H9 (cell line): Measurements from ENCODE around the gene LRCH1. TPM values are rescaled to one million over a fixed set of nuclear protein-coding genes. Genes with fewer than 3 reads are reported as not detected.

ENCODE experiments used
- DNase-seq: peaks from one replicate; pipeline ENCODE4 v3.0.0-alpha.2; 2017
- H2AFZ ChIP-seq: one replicate; pipeline ENCODE4 v1.6.1; 2013; ENCODE audit warnings: mild to moderate bottlenecking, low read length, control low read depth, moderate library complexity
- H2AK5ac ChIP-seq: 2 replicates; pipeline ENCODE4 v1.6.1; 2013; ENCODE audit warnings: low read length, control low read depth, mixed read lengths; ENCODE audit not compliant: insufficient read length
- H2BK120ac ChIP-seq: one replicate; pipeline ENCODE4 v1.6.1; 2013; ENCODE audit warnings: low read depth, mild to moderate bottlenecking, low read length, control low read depth, inconsistent platforms; ENCODE audit not compliant: poor library complexity, severe bottlenecking
- H2BK12ac ChIP-seq: 2 replicates; pipeline ENCODE4 v1.6.1; 2013; ENCODE audit warnings: low read length, control low read depth, mixed read lengths, low read depth; ENCODE audit not compliant: insufficient read length
- H2BK15ac ChIP-seq: 2 replicates; pipeline ENCODE4 v1.6.1; 2013; ENCODE audit warnings: low read depth, low read length, control low read depth
- H2BK20ac ChIP-seq: one replicate; pipeline ENCODE4 v1.6.1; 2013; ENCODE audit warnings: low read depth, mild to moderate bottlenecking, low read length, control low read depth, inconsistent platforms; ENCODE audit not compliant: poor library complexity, severe bottlenecking
- H2BK5ac ChIP-seq: 2 replicates; pipeline ENCODE4 v1.6.1; 2013; ENCODE audit warnings: low read length, control low read depth, mixed read lengths; ENCODE audit not compliant: insufficient read length
- H3K14ac ChIP-seq: 2 replicates; pipeline ENCODE4 v1.6.1; 2013; ENCODE audit warnings: low read length, control low read depth; ENCODE audit not compliant: insufficient read depth
- H3K18ac ChIP-seq: 2 replicates; pipeline ENCODE4 v1.6.1; 2013; ENCODE audit warnings: low read depth, mild to moderate bottlenecking, mixed read lengths, low read length, control low read depth; ENCODE audit not compliant: insufficient read length
- H3K23ac ChIP-seq: 2 replicates; pipeline ENCODE4 v1.6.1; 2013; ENCODE audit warnings: low read length, control low read depth, mixed read lengths, low read depth; ENCODE audit not compliant: insufficient read length
- H3K23me2 ChIP-seq: 2 replicates; pipeline ENCODE4 v1.6.1; 2013; ENCODE audit warnings: low read depth, mild to moderate bottlenecking, mixed read lengths, low read length, control low read depth; ENCODE audit not compliant: insufficient read length, poor library complexity, severe bottlenecking
- H3K27ac ChIP-seq: 2 replicates; pipeline ENCODE4 v1.5.1; 2013; ENCODE audit warnings: low read length, control low read depth, mixed read lengths, low read depth; ENCODE audit not compliant: insufficient read length
- H3K27me3 ChIP-seq: 2 replicates; pipeline ENCODE4 v1.6.1; 2013; ENCODE audit warnings: low read length, control low read depth, inconsistent platforms; ENCODE audit not compliant: insufficient read depth
- H3K4ac ChIP-seq: 2 replicates; pipeline ENCODE4 v1.6.1; 2013; ENCODE audit warnings: low read depth, mild to moderate bottlenecking, control low read depth, inconsistent platforms, low read length, moderate library complexity
- H3K4me1 ChIP-seq: 2 replicates; pipeline ENCODE4 v1.6.1; 2013; ENCODE audit warnings: low read length, control low read depth, inconsistent platforms; ENCODE audit not compliant: insufficient read depth
- H3K4me2 ChIP-seq: 2 replicates; pipeline ENCODE4 v1.6.1; 2013; ENCODE audit warnings: low read length, control low read depth, mixed read lengths; ENCODE audit not compliant: insufficient read length, insufficient read depth
- H3K56ac ChIP-seq: 2 replicates; pipeline ENCODE4 v1.6.1; 2013; ENCODE audit warnings: low read depth, mild to moderate bottlenecking, mixed read lengths, low read length, control low read depth; ENCODE audit not compliant: insufficient read length
- H3K79me1 ChIP-seq: 2 replicates; pipeline ENCODE4 v1.6.1; 2013; ENCODE audit warnings: low read depth, mild to moderate bottlenecking, moderate library complexity, low read length, control low read depth, inconsistent platforms; ENCODE audit not compliant: insufficient read depth, poor library complexity, severe bottlenecking
- H3K79me2 ChIP-seq: 2 replicates; pipeline ENCODE4 v1.6.1; 2013; ENCODE audit warnings: low read length, control low read depth, inconsistent platforms; ENCODE audit not compliant: insufficient read depth
- H3K9ac ChIP-seq: 2 replicates; pipeline ENCODE4 v1.6.1; 2013; ENCODE audit warnings: low read length, control low read depth, mixed read lengths; ENCODE audit not compliant: insufficient read length; ENCODE audit errors: extremely low read depth
- H3K9me3 ChIP-seq: one replicate; pipeline ENCODE4 v1.6.1; 2013; ENCODE audit warnings: low read depth, low read length, inconsistent platforms; ENCODE audit not compliant: control insufficient read depth
- H3T11ph ChIP-seq: one replicate; pipeline ENCODE4 v1.6.1; 2013; ENCODE audit warnings: mild to moderate bottlenecking, low read length, control low read depth, inconsistent platforms
- H4K20me1 ChIP-seq: one replicate; pipeline ENCODE4 v1.6.1; 2013; ENCODE audit not compliant: control insufficient read depth, insufficient read length, insufficient read depth
- H4K5ac ChIP-seq: 2 replicates; pipeline ENCODE4 v1.6.1; 2013; ENCODE audit warnings: low read depth, mild to moderate bottlenecking, mixed read lengths, low read length, control low read depth; ENCODE audit not compliant: insufficient read length
- H4K8ac ChIP-seq: replicated peaks from 2 replicates; pipeline ENCODE4 v1.6.1; 2013; ENCODE audit warnings: low read length, control low read depth, mixed read lengths, low read depth; ENCODE audit not compliant: insufficient read length
- H4K91ac ChIP-seq: 2 replicates; pipeline ENCODE4 v1.6.1; 2013; ENCODE audit warnings: low read depth, mild to moderate bottlenecking, moderate library complexity, mixed read lengths, low read length, control low read depth; ENCODE audit not compliant: insufficient read length
- H3K27ac Mint-ChIP-seq, 3 experiments: 2 replicates in 2 of 3; 3 replicates in 1 of 3; pipeline ENCODE4 v1.8.0; 2020 to 2021; ENCODE audit warnings: mixed read lengths in 3 of 3, mild to moderate bottlenecking in 1 of 3, moderate library complexity in 1 of 3
- H3K27me3 Mint-ChIP-seq: 2 replicates; pipeline ENCODE4 v1.8.0; 2021; ENCODE audit warnings: low read depth, mild to moderate bottlenecking, moderate library complexity, mixed read lengths
- H3K36me3 Mint-ChIP-seq, 3 experiments: 2 replicates in 2 of 3; 3 replicates in 1 of 3; pipeline ENCODE4 v1.8.0; 2020 to 2021; ENCODE audit warnings: low read depth in 3 of 3, mixed read lengths in 3 of 3; ENCODE audit not compliant: insufficient read depth in 1 of 3
- H3K4me1 Mint-ChIP-seq, 2 experiments: 2 replicates each; pipeline ENCODE4 v1.8.0; 2020; ENCODE audit warnings: mixed read lengths in 2 of 2
- H3K4me3 Mint-ChIP-seq, 2 experiments: 2 replicates in 1 of 2; 3 replicates in 1 of 2; pipeline ENCODE4 v1.8.0; 2020 to 2021; ENCODE audit warnings: mild to moderate bottlenecking in 2 of 2, mixed read lengths in 2 of 2, moderate library complexity in 1 of 2
- H3K9me3 Mint-ChIP-seq, 2 experiments: 2 replicates in 1 of 2; 3 replicates in 1 of 2; pipeline ENCODE4 v1.8.0; 2020; ENCODE audit warnings: mild to moderate bottlenecking in 2 of 2, mixed read lengths in 2 of 2, moderate library complexity in 1 of 2
- CTCF ChIP-seq: fragments of 200-600 bp; sonication (generic); conservative IDR thresholded peaks from 3 replicates; pipeline ENCODE4 v1.8.0; 2021; ENCODE audit warnings: antibody characterized with exemption, mild to moderate bottlenecking
- WGBS: extraction: QIAGEN DNeasy Blood & Tissue Kit; methylation state at CpG from one replicate; pipeline ENCODE4 v1.1.7; 2013; ENCODE audit warnings: missing lambda C conversion rate, low lambda C conversion rate, mixed read lengths; ENCODE audit not compliant: insufficient read length; ENCODE audit errors: extremely low coverage; 5-methylcytosine and 5-hydroxymethylcytosine counted together
- total RNA-seq: library from RNA; stranded (reverse); gene quantifications from 2 replicates; pipeline ENCODE4 v1.2.1, GENCODE V29; 2021

The LRCH1 gene
- total RNA-seq, 1 experiment from 2014 or later = 8.0 TPM

- Histone ChIP-seq H3K56ac (no peak overlapping the region), H3K4me2 (no peak overlapping the region), H2BK20ac (no peak overlapping the region), H3K4me1 (no peaks in the 10 kb centered on the region), H3K14ac (no peak overlapping the region), H3K27me3 (no peaks in the 10 kb centered on the region), H2BK120ac (no peak overlapping the region), H2BK12ac (no peak overlapping the region), H2BK15ac (no peak overlapping the region), H3K18ac (no peak overlapping the region), H3K27ac (no peak overlapping the region), H2AFZ (no peak overlapping the region), H4K5ac (no peak overlapping the region), H3T11ph (no peak overlapping the region), H4K91ac (no peak overlapping the region), H3K9ac (no peak overlapping the region), H3K79me1 (no peaks in the 10 kb centered on the region), H3K9me3 (no peaks in the 10 kb centered on the region), H2AK5ac (no peak overlapping the region), H3K4ac (no peak overlapping the region), H3K23me2 (no peaks in the 10 kb centered on the region), H4K8ac (no peak overlapping the region), H4K20me1 (no peaks in the 10 kb centered on the region), H3K23ac (no peak overlapping the region), H3K79me2 (peaks cover 1% of the 10 kb centered on the region; the same call in 1 of the 2 replicates), H2BK5ac (no peak overlapping the region)
- no CpG with 5 or more reads among the region's 6 CpGs for WGBS
- no peak for DNase-seq
- no peak for TF ChIP-seq CTCF
- Mint-ChIP-seq H3K4me3 (no peak overlapping the region), H3K36me3 (no peaks in the 10 kb centered on the region), H3K4me1 (peaks cover 6 to 14% of the 10 kb centered on the region in 2 experiments; a peak in 3 of 4 replicates), H3K9me3 (no peaks in the 10 kb centered on the region), H3K27me3 (no peaks in the 10 kb centered on the region), H3K27ac (no peak overlapping the region; a peak in 1 of 7 replicates)
Measured at GRCh38 chr13:46572752-46573431, 19.9 kb downstream of the LRCH1 start.
